Right lobe of liver (tissue), 4 donors: ENCODE results near the gene TNFSF18.

ENCODE experiments used
- CTCF ChIP-seq, 4 donors: fragments of 200-600 bp in 3 of 4; fragments of 450-650 bp in 1 of 4; IDR thresholded peaks; one replicate each; pipeline versions ENCODE4 v1.5.1 to v1.8.0; 2016 to 2022; ENCODE audit warnings: antibody characterized with exemption in 4 of 4, mild to moderate bottlenecking in 2 of 4
- POLR2A ChIP-seq: fragments of 450-650 bp; IDR thresholded peaks from one replicate; pipeline ENCODE4 v1.6.1; 2017; ENCODE audit warnings: antibody characterized with exemption, mild to moderate bottlenecking
- donor health status: DM: no; HTN: no; CAD: no.
- donor health status: DM: no; HTN: no; CAD: no.
- donor health status: DM: no; HTN: yes; CAD: no.

DNA sequence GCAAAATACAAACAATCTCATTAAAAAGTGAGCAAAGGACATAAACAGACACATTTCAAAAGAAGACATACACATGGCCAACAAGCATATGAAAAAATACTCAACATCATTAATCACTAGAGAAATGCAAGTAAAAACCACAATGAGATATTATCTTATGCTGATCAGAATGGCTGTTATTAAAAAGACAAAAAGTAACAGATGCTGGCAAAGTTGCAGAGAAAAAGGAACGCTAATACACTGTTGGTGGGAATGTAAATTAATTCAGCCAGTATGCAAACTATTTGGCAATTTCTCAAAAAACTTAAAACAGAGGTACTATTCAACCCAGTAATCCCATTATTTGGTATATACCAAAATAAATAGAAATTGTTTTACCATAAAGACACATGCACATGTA is 32.2 kb upstream of the TNFSF18 start:
- TF ChIP-seq CTCF (IDR thresholded peaks at IDR 0.05) (no peak), POLR2A (no peak)
